ENCODE results near the gene COA8.

The COA8 gene

GRCh38 chr14:103548463-103549351 is 14.1 kb upstream of the COA8 start:
- DNase-seq (ENCODE audit: low read depth): no peak

GRCh38 chr14:103549361-103550311 is 13.1 kb upstream of the COA8 start:
- DNase-seq (ENCODE audit: low read depth): no peak

- no peak for DNase-seq (ENCODE audit: low read depth)
Observed at GRCh38 chr14:103550451-103551337, 12.1 kb upstream of the COA8 start.

GRCh38 chr14:103551338-103551762 is 11.4 kb upstream of the COA8 start:
- no peak for DNase-seq (ENCODE audit: low read depth)

- peak; percentile 37 for DNase-seq (ENCODE audit: low read depth)
Observed at GRCh38 chr14:103552011-103552845, 10.5 kb upstream of the COA8 start.

DNA sequence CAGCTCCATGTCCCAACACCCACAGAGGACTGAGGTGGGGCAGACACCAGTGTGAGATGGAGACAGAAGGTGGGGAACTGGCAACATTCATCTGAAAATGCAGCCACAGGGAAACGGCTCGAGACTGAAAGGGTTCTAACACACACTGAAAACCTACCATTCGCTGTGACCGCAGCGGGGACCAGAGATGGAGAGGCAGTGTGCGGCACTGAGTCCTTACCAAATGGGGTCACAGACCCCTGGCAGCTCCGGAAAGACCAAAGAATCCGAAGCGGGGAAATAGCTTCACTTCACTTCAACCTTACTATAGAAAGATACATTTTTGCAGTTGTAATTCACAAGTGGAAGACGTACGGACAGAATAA is 9.9 kb upstream of the COA8 start:
- DNase-seq (ENCODE audit: low read depth): no peak

GRCh38 chr14:103555559-103556337 is 7.0 kb upstream of the COA8 start:
- DNase-seq (ENCODE audit: low read depth): no peak

GRCh38 chr14:103556946-103557758 is 5.6 kb upstream of the COA8 start:
- no peak for DNase-seq (ENCODE audit: low read depth)

- DNase-seq (ENCODE audit: low read depth): peak; percentile 91
Observed at GRCh38 chr14:103558071-103558882, 4.5 kb upstream of the COA8 start.

DNA sequence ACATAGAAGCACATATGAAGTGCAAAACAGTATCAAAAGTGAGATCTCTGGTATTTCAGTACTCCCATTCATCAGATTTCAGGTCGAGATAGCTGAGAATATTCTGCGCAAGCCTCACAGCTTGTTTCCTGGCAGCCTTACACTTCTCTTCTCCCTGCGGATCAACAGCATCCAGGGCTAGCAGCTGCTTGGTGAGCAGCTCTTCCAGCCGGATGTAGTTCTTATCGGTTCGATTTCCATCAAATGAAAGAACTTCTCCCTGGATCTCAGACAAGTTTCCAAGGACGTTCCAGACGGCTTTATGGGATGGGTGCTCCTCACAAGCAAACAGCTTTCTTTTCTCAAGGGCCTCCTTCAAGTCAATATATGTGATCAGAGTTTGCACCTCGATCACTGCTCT is 3.0 kb upstream of the COA8 start:
- no peak for DNase-seq (ENCODE audit: low read depth)

- DNase-seq (ENCODE audit: low read depth): no peak
Observed at GRCh38 chr14:103560691-103561090, 2.1 kb upstream of the COA8 start.

DNA sequence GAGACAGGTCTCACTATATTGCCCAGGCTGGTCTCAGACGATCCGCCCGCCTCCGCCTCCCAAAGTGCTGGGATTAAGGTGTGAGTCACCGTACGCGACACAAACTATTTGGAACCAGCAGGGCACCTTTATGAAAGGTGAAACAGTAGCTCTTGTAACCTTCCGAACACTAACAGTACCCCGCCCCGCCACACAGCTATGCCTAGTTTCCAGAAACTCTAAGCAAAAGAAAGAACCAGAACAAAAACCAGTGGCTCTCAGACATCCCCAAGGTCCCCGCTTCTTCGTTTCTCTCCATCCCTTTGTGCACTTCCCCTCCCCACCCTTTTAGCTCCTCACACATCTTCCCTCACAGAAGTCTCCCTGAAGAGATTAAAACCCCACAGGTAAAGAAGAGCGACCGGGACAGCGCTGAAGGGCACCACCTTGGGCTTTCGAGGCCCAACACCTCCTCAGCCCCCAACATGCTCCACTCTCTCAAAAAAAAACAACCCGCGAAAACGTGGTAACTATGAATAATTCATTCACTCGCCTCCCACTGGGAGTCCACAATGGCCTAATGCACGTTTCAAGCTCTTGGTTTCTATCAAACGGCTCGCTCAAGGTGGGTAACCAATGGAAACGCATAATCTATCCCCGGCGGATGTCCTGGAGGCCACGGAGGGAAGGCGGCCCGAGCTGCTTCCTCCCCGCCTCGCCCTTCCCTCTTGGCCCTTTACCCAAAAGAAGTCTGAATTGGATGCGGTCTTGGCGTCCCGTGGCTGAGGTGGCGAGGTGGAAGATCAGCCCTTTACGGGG is 1.2 kb upstream of the COA8 start:
- DNase-seq (ENCODE audit: low read depth): peak; percentile 76

GRCh38 chr14:103562179-103562428 is 656 bp upstream of the COA8 start:
- peak; percentile 51 for DNase-seq (ENCODE audit: low read depth)

DNA sequence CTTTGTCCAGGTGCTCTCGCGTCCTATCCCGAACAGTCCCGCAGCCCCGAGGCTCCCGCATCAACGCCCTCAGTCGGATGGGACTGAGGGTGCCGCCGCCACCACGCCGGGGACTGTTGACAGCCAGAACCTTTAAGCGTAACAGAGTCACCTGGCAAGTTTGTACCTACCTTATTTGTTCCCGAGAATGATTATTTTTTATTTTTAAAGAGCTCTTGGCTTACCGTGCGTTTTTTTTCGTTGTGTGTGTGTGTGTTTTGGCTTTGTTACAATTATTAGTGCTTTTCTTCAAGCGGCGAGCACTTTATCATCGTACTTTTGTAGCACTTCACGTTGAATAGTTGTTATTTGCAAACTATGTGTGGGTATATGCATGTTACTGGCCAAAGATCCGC is 463 bp downstream of the COA8 start:
- no peak for DNase-seq (ENCODE audit: low read depth)

DNA sequence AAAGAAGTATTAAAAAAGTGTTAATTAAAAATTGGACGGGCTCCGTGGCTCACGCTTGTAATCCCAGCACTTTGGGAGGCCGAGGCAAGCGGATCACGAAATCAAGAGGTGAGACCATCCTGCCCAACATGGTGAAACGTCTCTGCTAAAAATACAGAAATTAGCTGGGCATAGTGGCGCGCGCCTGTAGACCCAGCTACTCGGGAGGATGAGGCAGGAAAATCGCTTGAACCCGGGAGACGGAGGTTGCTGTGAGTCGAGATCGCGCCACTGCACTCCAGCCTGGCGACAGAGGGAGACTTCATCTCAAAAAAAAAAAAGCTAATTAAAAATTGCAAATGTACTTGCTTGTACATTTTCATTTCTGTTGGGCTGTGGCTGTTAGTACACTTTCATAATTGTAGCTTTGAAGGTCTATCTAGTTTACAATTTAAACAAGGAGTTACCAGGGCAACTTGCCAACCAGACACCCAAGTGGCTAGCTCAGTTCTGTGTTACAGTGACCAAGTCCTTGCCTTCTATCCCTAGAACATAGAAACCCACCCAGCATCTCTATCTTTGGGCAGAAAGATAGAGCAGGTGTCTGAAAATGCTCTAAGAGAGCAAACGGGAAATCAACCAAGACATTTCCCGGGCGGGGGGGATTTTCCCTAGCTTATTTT is 1.2 kb downstream of the COA8 start:
- no peak for DNase-seq (ENCODE audit: low read depth)

GRCh38 chr14:103568952-103569351 is 6.2 kb downstream of the COA8 start:
- no peak for DNase-seq (ENCODE audit: low read depth)

DNA sequence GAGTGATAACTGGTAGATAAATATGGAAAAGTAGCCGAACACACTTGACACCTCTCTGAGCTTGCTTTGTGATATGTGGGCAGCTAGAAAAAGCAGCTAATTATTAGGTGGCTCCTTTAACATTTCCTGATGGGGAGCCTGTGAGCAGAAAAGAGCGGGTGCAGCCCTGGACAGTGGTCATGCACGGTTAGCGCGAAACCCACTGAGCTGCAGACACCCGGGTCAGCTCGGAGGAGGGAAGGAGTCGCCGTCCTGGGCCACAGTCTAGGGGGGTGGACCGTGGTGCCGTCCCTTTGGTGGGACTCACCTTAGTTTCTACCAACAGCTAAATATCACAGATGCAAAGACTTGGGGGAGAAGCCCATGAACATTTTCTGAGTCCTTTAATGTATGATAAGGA is 6.6 kb downstream of the COA8 start:
- no peak for DNase-seq (ENCODE audit: low read depth)

Measured in iris pigment epithelial cell (primary cell).